GM13977 (cell line): ENCODE results near the gene ZFY.

Experiments
- DNase-seq: peaks from one replicate; pipeline ENCODE4 v3.0.0; 2012; ENCODE audit warnings: low spot score
- in situ Hi-C: fragments of 300-500 bp; cut with MboI; formaldehyde crosslinking; loops from one replicate; pipeline ENCODE4 v1.12.0; 2022; ENCODE audit warnings: low sequenced_read_pairs, low pct_unique_long_range_greater_than_20kb, mixed read lengths, inconsistent platforms; ENCODE audit not compliant: unreplicated experiment
- TF ChIP-seq, protein P1 (sequence below): IDR thresholded peaks from 2 replicates; pipeline ENCODE4 v1.5.1; 2012; ENCODE audit warnings: mild to moderate bottlenecking, control low read depth; ENCODE audit not compliant: insufficient read depth; ENCODE audit errors: extremely low read depth, missing control alignments

Gene ZFY

GRCh38 chrY:2907356-2907755, 27.8 kb upstream of the ZFY start:
- in situ Hi-C loops = no loop called here
- TF ChIP-seq, protein P1, sequence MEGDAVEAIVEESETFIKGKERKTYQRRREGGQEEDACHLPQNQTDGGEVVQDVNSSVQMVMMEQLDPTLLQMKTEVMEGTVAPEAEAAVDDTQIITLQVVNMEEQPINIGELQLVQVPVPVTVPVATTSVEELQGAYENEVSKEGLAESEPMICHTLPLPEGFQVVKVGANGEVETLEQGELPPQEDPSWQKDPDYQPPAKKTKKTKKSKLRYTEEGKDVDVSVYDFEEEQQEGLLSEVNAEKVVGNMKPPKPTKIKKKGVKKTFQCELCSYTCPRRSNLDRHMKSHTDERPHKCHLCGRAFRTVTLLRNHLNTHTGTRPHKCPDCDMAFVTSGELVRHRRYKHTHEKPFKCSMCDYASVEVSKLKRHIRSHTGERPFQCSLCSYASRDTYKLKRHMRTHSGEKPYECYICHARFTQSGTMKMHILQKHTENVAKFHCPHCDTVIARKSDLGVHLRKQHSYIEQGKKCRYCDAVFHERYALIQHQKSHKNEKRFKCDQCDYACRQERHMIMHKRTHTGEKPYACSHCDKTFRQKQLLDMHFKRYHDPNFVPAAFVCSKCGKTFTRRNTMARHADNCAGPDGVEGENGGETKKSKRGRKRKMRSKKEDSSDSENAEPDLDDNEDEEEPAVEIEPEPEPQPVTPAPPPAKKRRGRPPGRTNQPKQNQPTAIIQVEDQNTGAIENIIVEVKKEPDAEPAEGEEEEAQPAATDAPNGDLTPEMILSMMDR = no peak
- no peak for DNase-seq

- no peak for DNase-seq
These were observed 21.9 kb upstream of the ZFY start for GRCh38 chrY:2913066-2913815.

DNA sequence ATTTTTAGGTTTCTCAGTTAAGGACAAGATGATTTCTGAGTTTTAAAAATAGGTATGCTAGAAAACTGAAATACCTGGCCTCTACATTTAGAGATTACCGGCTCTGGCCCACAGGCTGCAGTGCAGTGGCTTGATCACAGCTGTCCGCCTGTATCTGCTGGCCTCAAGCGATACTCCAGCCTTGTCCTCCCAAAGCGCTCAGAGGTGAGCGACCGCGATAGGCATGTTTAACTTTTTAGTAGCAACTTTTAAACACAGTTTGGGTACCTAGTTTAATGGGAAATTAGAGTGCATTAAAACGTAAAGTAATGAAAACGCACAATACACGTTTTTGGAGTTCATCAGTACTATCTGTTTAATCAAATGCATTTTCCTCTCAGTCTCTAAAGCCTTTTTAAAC, 1.1 kb upstream of the ZFY start:
- in situ Hi-C loops = no loop called here
- TF ChIP-seq, protein P1 = no peak
- no peak for DNase-seq

More at GRCh38 chrY:2913066-2913815, 21.9 kb upstream of the ZFY start:
- TF ChIP-seq, protein P1 = no peak
- in situ Hi-C loops = no loop called here

GRCh38 chrY:2935716-2936435, 695 bp downstream of the ZFY start:
- in situ Hi-C loops = no loop called here
- TF ChIP-seq, protein P1 = no peak

GRCh38 chrY:2936436-2936750, 1.2 kb downstream of the ZFY start:
- TF ChIP-seq, protein P1 = no peak
- DNase-seq = no peak
- in situ Hi-C loops = no loop called here

More at GRCh38 chrY:2935716-2936435, 695 bp downstream of the ZFY start:
- no peak for DNase-seq

- in situ Hi-C loops = no loop called here
- TF ChIP-seq, protein P1 = no peak
- no peak for DNase-seq
These were observed 2.0 kb downstream of the ZFY start for GRCh38 chrY:2937149-2937548.
